ENCODE measurements around the gene FBXL17.

DNA sequence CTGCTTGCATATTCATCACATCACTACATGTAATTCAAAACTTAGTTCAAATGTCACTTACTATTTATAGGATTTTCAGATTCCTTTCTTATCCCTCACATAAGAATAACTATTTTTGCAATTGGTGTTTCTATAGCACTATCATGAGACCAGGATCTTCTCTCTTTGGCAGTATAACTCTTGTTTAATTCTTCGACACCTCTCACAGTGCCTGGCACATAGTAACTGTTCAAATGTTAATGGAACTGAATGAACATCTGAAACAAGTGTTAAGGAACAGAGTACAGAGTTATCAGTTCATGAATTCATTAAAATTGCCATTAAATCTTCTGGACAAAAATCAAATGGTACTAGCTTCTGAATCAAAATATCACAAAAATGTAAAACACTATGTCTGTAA lies 40.0 kb downstream of the FBXL17 start:
- TF ChIP-seq, protein P1, sequence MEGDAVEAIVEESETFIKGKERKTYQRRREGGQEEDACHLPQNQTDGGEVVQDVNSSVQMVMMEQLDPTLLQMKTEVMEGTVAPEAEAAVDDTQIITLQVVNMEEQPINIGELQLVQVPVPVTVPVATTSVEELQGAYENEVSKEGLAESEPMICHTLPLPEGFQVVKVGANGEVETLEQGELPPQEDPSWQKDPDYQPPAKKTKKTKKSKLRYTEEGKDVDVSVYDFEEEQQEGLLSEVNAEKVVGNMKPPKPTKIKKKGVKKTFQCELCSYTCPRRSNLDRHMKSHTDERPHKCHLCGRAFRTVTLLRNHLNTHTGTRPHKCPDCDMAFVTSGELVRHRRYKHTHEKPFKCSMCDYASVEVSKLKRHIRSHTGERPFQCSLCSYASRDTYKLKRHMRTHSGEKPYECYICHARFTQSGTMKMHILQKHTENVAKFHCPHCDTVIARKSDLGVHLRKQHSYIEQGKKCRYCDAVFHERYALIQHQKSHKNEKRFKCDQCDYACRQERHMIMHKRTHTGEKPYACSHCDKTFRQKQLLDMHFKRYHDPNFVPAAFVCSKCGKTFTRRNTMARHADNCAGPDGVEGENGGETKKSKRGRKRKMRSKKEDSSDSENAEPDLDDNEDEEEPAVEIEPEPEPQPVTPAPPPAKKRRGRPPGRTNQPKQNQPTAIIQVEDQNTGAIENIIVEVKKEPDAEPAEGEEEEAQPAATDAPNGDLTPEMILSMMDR (conservative IDR thresholded peaks at IDR 0.05; ENCODE audit: low read depth, low read length), result no peak
- TF ChIP-seq FOS (IDR thresholded peaks at IDR 0.05; ENCODE audit: low read depth, low read length) (no peak), POLR2A (IDR thresholded peaks at IDR 0.05; ENCODE audit: low read depth, low read length) (no peak)
- TF ChIP-seq, protein P2, sequence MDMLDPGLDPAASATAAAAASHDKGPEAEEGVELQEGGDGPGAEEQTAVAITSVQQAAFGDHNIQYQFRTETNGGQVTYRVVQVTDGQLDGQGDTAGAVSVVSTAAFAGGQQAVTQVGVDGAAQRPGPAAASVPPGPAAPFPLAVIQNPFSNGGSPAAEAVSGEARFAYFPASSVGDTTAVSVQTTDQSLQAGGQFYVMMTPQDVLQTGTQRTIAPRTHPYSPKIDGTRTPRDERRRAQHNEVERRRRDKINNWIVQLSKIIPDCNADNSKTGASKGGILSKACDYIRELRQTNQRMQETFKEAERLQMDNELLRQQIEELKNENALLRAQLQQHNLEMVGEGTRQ (IDR thresholded peaks at IDR 0.05; ENCODE audit: low read depth, low read length), result no peak

Measured in IMR-90 (cell line).